ENCODE measurements around the gene DHTKD1.
"Not testable (repeated sequence)": the region's sequence is repeated elsewhere in the genome, so short reads cannot be mapped to it uniquely, and the experiment has no call there.

DHTKD1 gene

DNA sequence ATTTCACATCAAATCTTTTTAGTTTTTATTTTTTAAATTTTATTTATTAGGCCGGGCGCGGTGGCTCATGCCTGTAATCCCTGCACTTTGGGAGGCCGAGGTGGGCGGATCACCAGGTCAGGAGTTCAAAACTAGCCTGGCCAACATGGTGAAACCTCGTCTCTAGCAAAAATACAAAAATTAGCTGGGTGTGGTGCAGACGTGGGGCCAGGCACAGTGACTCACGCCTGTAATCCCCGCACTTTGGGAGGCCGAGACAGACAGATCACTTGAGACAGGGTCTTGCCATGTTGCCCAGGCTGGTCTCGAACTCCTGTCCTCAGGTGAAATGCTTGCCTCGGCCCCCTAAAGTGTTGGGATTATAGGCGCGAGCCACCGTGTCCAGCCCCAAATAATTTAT is 2.7 kb downstream of the DHTKD1 start:
- not testable (repeated sequence) for DNase-seq

DNA sequence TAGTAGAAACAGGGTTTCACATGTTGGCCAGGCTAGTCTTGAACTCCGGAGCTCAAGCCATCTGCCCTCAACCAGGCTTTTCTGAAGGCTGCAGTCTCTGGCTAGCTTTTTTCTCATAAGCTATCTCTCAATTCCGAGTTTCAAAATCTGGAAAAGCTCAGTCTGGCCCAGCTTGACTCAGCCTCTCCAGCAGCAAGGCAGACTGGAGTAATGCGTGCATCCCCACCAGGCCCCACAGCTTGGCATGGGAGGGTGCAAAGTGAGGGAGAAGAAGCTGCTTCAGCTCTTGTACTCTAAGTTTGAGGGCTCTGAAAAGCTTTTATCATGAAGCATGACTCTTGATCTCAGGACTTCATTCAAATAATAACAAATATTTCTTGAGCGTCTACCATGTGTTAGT is 4.8 kb downstream of the DHTKD1 start:
- no peak for DNase-seq

DNA sequence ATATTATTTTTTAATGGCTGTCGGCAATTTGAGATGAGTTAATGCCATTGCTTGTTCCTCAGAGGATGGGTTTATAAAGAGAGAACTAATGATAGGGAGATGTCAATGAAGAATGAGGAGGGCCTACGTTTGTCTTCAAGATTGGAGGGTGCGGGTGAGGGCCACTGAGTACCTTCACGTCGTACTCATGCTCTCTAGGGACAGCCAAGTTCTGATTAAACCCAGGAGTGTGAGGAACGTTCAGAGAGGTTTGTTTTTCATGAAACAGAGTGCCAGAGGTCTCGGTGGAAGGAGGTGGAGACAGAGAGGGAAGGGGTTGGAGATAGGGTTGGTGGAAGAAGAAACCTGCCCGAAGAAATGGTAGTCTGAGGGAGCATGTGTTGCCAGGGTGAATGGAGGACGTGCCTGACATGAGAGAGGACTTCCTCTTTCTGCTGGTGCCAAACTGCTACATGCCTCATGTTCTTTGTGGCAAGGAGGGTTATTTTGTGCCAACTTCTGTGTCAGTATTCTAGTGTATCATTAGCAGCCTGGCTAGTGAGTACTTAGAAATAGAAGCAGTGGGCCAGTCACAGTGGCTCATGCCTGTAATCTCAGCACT is 8.9 kb downstream of the DHTKD1 start:
- peak in 1 of 2 donors; percentile 78 for DNase-seq

DNA sequence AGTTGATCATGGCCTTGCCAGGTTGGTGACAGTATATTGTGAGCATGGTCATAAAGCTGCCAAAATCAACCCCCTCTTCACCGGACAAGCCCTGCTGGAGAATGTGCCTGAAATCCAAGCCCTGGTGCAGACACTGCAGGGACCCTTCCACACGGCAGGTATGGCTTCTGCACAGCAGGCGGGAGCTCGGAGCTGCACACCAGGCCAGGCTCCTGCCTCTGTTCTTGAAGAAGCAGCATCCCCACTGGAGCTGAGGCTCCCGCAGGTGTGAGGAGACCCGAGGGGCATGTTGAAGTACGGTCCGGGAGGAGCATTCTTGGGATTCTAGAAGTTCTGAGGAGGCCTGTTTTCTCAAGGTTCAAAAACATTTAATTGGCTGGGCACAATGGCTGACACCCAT is 12.7 kb downstream of the DHTKD1 start:
- DNase-seq, result no peak

DNA sequence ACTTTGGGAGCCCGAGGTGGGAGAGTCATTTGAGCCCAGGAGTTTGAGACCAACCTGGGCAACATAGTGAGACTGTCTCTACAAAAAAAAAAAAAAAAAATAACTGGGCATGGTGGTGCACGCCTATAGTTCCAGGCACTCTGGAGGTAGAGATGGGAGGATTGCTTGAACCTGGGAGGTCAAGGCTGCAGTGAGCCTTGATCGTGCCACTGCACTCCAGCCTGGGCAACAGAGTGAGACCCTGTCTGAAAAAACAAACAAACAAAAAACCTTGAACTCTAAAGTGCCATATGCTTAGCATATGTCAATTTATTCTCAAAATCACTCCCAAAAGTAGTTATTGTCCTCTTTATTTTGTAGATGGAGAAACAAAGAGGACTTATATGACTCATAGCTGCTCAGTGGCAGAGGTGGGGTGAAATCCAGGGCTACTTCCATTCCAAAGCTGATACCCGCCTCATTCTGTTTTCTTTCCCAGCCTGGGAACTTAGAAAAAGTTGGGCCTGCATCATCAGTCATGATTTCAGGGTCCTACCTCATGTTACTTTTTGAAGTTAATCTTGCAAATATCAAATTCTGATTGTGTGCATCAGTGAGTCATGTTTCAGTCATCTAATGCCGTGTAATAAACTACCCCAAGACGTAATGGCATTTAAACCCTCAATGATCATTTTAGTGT is 13.3 kb downstream of the DHTKD1 start:
- no peak for DNase-seq

- no peak for DNase-seq
Measured at GRCh38 chr10:12088919-12089318, 20.2 kb downstream of the DHTKD1 start.

- no peak for DNase-seq
Measured at GRCh38 chr10:12091421-12091820, 22.7 kb downstream of the DHTKD1 start.

DNA sequence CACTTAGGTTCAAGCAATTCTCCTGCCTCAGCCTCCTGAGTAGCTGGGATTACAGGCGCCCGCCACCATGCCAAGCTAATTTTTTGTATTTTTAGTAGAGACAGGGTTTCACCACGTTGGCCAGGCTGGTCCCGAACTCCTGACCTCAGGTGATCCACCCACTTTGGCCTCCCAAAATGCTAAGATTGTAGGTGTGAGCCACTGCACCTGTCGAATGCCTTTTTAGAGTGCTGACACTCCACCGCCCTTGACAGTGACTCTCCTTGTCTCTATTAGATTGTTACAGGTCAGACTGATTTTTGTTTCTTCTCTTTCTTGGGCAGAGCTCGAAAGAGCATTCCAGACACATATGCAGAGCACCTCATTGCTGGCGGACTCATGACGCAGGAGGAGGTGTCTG is 28.6 kb downstream of the DHTKD1 start:
- DNase-seq, result not testable (repeated sequence)

GRCh38 chr10:12097791-12098190 is 29.0 kb downstream of the DHTKD1 start:
- no peak for DNase-seq

GRCh38 chr10:12098966-12099365 is 30.2 kb downstream of the DHTKD1 start:
- no peak for DNase-seq

DNA sequence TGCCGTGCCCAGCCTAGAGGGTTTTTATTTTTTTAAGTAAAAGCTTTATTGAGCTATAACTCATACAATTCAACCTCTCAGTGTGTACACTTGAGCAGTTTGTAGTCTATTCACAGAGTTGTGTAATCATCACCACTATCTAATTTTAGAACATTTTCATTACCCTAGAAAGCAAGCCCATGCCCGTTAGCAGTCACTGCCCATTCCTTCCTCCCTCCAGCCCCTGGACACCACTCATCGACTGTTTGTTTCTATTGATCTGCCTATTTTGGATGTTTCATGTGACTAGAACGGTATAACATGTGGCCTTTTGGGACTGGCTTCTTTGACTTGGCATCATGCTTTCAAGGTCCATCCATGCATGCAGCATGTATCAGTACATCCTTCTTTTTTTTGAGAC is 35.0 kb downstream of the DHTKD1 start:
- no peak for DNase-seq

GRCh38 chr10:12107781-12108180 is 39.0 kb downstream of the DHTKD1 start:
- no peak for DNase-seq

DNA sequence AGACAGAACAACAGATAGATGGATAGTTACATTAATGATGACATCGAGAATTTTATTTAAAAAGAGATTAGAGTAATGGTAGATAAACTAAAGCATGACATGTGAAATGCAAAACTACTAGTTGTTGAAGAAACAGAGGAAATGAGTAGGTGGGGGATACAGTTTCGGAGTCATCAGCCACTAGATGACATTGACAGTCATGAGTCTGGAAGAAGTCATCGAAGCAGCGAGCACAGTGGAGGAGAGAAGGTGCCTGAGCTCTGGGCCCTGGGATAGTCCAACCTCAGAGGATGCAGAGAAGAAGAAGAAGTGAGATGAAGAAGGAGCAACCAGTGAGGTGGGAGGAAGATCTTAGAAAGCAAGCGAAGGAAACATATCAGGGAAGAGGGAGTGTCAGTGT is 40.5 kb downstream of the DHTKD1 start:
- no peak for DNase-seq

- DNase-seq, result no peak
Measured at GRCh38 chr10:12111528-12111927, 42.8 kb downstream of the DHTKD1 start.

DNA sequence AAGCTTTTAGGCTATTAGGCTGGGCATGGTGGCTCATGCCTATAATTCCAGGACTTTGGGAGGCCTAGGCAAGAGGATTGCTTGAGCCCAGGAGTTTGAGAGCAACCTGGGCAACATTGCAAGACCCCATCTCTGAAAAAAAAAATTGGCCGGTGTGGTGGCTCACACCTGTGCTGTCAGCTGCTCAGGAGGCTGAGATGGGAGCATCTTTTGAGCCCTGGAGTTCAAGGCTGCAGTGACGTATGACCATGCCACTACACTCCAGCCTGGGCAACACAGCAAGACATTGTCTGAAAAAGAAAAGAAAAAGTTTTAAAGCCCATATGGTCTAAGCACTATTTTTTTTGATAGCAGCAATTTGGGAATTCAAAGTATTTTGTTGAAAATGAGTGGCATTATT is 44.9 kb downstream of the DHTKD1 start:
- no peak for DNase-seq

- DNase-seq, result no peak
Measured at GRCh38 chr10:12121673-12122072, 52.9 kb downstream of the DHTKD1 start.

DNA sequence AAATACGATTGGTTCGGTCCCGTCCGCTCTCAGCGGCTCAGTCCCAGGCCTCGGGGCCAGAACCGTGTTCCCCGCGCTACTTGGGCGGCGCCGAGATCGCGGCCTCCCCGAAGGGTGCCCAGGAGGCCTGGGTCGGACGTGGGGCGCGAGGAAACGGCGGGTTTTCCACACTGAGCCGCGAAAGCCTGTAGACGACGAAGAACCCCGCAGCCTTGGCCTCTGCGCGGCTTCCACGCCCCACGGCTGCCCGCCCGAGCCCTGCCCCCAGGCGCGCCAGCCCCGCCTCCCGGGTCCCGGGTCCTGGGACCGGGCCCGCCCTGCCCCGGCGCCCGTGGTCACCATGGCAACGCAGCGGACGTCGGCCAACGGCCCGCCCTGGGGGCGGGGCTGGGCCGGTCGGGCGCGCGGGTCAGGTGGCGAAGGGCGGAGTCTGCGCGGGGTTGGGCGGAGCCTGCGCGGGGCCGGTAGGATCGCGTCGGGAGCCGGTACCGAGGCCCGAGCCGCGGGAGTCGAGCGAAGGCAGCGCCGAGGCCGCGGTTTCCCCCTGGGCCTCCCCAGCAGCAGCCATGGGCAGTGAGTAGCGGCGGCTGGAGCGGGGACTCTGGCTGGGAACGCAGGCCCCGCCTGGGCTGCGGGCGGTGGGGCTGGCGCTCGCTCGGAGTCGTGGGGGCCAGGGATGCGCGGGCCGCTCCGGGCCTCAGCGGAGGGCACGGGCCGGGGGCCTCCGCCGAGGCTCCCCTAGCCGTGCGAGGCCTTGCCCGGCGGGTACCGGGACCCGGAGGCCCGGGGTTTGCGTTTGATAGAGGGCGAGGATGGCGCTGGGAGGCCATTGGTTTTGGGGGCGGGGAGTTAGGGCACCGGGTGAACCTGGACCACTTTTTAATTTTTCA is 60.7 kb downstream of the DHTKD1 start, which contains the start of gene SEC61A2:
SEC61A2 (plus strand) TSS at position 456 of the 890 bp plus-strand sequence; CDS start at position 567, 111 bp downstream.
- DNase-seq, result peak; percentile 50 to 92

GRCh38 chr10:12130237-12130872 is 61.6 kb downstream of the DHTKD1 start:
- DNase-seq, result peak in 1 of 2 donors; percentile 82

GRCh38 chr10:12135631-12136030 is 66.9 kb downstream of the DHTKD1 start:
- DNase-seq, result no peak

DNA sequence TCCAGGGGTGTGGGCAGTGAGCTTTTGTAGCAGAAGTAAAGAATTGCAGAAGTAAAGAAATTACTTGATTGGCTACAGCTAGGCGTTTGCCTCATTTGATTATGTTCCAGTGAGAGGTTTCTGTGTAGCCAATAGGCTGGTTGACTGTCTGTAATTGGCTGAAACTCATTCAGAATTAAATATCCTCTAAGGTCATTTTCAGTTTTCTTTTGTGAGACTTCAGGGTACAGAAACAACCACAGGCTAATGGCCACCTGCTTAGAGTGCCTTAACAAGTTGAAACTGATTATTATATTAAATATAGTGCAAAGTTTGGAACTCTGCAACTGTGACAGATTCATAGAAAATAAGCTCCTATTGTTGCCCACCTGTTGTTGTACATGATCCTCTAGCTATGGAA is 71.3 kb downstream of the DHTKD1 start:
- DNase-seq, result no peak

- DNase-seq, result no peak
Measured at GRCh38 chr10:12144538-12144937, 75.8 kb downstream of the DHTKD1 start.

- DNase-seq, result no peak
Measured at GRCh38 chr10:12150163-12150562, 81.4 kb downstream of the DHTKD1 start.

DNA sequence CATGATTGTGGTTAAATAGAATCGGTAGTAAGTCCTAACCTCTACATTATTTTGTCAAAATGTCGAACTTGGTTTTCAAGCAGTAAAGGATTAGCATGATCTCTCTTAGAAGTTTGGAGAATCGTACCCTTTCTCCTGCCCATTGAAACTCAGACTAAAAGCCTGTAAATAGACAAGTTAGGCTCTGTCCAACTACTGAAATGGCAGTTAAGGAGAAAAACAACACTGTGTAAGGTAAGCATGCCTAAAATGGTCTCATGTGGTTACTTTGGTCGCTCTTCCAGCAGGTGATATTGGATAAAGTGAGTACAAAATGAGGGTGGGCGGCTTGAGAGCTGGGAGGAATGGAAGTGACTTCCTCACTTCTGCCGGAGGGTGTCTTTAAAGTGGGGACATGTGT is 85.8 kb downstream of the DHTKD1 start:
- DNase-seq, result no peak

All from bone marrow (tissue), 2 donors.